Activated CD8-positive, alpha-beta memory T cell treated with anti-CD3 and anti-CD28 coated beads, Interleukin-2, amount 10 ng/mL, durations not matched to agents 7 days and 5 days (primary cell): ENCODE data around the gene DAB1. TPM values are rescaled to one million over a fixed set of nuclear protein-coding genes. Genes with fewer than 3 reads are reported as not detected.

Experiments
- ATAC-seq: fragments of 150-1000 bp; cut with Tn5 transposase; one replicate; pipeline ENCODE4 v1.10.0; 2021; ENCODE audit warnings: moderate library complexity
- CTCF ChIA-PET: fragments of 350-600 bp; sonication (Branson Sonifier 250); formaldehyde crosslinking; loops from one replicate; lab custom pipeline; 2021; ENCODE audit warnings: antibody characterized with exemption; lab: Charles Lee
- DNase-seq: peaks from one replicate; pipeline ENCODE4 v3.0.0-alpha.2; 2020
- H3K27ac Mint-ChIP-seq: one replicate; pipeline ENCODE4 v1.8.0; 2021; ENCODE audit warnings: mild to moderate bottlenecking, mixed read lengths
- H3K27me3 Mint-ChIP-seq: one replicate; pipeline ENCODE4 v1.8.0; 2021; ENCODE audit warnings: mixed read lengths
- H3K36me3 Mint-ChIP-seq: one replicate; pipeline ENCODE4 v1.8.0; 2021; ENCODE audit warnings: mild to moderate bottlenecking, mixed read lengths
- H3K4me1 Mint-ChIP-seq: one replicate; pipeline ENCODE4 v1.8.0; 2021; ENCODE audit warnings: mixed read lengths
- H3K4me3 Mint-ChIP-seq: one replicate; pipeline ENCODE4 v1.8.0; 2021; ENCODE audit warnings: mild to moderate bottlenecking, moderate library complexity, mixed read lengths
- H3K9me3 Mint-ChIP-seq: one replicate; pipeline ENCODE4 v1.8.0; 2022; ENCODE audit warnings: low read depth, mixed read lengths
- total RNA-seq, 2 experiments: library from RNA; stranded (reverse); gene quantifications; one replicate each; pipeline ENCODE4 v1.2.3, GENCODE V29; 2021

The DAB1 gene
- total RNA-seq, 2 experiments from 2014 or later, result 0.15 TPM; not detected in 1

DNA sequence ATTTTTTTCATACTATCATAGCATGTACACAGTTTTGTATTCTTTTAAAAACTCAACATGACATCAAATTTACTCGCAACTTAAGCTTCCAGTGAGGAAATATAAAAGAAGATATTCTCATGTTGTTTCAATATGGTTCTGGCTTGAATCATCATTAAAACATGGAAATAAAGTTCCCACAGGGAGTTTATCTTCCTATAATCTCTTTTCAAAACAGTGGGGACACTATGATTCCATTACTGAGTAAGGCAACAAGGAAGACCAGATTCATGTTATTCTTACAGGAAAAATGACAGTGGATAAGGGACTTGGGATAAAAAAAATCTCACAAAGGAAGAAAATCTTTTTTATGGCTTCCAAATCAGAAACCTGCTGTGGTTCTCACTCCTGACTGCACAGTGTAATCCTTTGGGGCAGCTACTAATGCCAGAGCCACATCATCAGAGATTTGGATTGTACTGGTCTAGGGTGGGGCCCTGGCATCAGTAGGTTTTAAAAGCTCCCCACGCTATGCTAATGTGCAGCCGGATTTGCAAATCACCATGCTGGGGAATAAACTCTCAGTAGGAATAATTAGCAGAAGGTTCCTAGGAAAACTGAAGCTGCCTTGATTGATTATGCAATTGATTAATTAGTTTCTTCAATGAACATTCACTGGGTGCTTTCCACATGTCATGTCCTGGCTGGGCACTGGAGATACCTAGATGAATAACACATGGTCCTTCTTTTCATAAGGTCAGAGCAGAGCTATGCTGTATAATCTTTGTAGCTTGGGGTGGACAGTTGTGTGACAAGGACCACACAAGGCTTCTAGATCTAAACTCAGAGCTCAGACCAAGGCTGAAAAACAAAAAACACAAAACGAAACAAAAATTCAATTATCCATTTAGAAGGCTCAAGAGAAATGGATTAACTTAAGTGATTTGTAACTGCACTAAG lies 386.9 kb downstream of the DAB1 start:
- Mint-ChIP-seq H3K4me3 (no peak overlapping the region), H3K36me3 (no peaks in the 10 kb centered on the region), H3K9me3 (peaks cover 2% of the 10 kb centered on the region), H3K27ac (no peak overlapping the region), H3K4me1 (no peaks in the 10 kb centered on the region), H3K27me3 (peaks cover 2% of the 10 kb centered on the region)
- CTCF ChIA-PET, result no interaction called here
- DNase-seq (no peak), ATAC-seq (no peak)

GRCh38 chr1:57034713-57035112 lies 389.1 kb downstream of the DAB1 start:
- no peaks in the 10 kb centered on the region for H3K4me1 Mint-ChIP-seq
- ATAC-seq (no peak), DNase-seq (no peak)
- CTCF ChIA-PET, result no interaction called here
- H3K27me3 Mint-ChIP-seq, result no peaks in the 10 kb centered on the region
- no peak overlapping the region for H3K27ac Mint-ChIP-seq
- no peak overlapping the region for H3K4me3 Mint-ChIP-seq
- peaks cover 2% of the 10 kb centered on the region for H3K9me3 Mint-ChIP-seq
- H3K36me3 Mint-ChIP-seq, result no peaks in the 10 kb centered on the region

- H3K27me3 Mint-ChIP-seq, result no peaks in the 10 kb centered on the region
- H3K4me1 Mint-ChIP-seq, result no peaks in the 10 kb centered on the region
- no peak overlapping the region for H3K4me3 Mint-ChIP-seq
- no peaks in the 10 kb centered on the region for H3K36me3 Mint-ChIP-seq
- no peak overlapping the region for H3K27ac Mint-ChIP-seq
- no peak for ATAC-seq
- no peak for DNase-seq
- peaks cover 2% of the 10 kb centered on the region for H3K9me3 Mint-ChIP-seq
- CTCF ChIA-PET, result no interaction called here
Measured at GRCh38 chr1:57033222-57034001, 390.4 kb downstream of the DAB1 start.

GRCh38 chr1:57026624-57027354 lies 397.1 kb downstream of the DAB1 start:
- Mint-ChIP-seq H3K9me3 (no peaks in the 10 kb centered on the region), H3K36me3 (no peaks in the 10 kb centered on the region), H3K27me3 (no peaks in the 10 kb centered on the region), H3K27ac (no peak overlapping the region), H3K4me3 (no peak overlapping the region), H3K4me1 (no peaks in the 10 kb centered on the region)
- DNase-seq (no peak), ATAC-seq (no peak)
- CTCF ChIA-PET, result no interaction called here

DNA sequence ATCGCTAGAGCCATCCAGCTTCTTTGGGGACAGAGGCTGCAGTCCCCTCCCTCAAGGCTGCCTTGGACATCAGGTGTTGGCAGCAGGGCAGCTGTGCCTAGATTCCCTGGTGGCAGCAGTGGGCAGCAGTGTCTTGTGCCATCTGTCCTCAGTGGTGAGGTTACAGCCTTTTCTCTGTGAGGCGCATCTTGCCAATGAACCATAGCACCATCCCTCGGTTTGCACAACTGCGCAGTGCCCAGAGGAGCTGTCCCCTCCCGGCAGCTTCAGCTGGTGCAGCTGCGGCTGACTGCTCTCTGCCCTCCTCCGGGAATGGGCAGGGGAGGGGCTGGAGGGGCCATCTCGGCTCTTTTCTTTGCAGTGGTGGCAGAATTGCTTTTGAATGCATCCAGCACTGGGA lies 399.0 kb downstream of the DAB1 start:
- ATAC-seq (no peak), DNase-seq (no peak)
- CTCF ChIA-PET, result no interaction called here
- Mint-ChIP-seq H3K9me3 (no peaks in the 10 kb centered on the region), H3K36me3 (no peaks in the 10 kb centered on the region), H3K27me3 (no peaks in the 10 kb centered on the region), H3K27ac (no peak overlapping the region), H3K4me3 (no peak overlapping the region), H3K4me1 (no peaks in the 10 kb centered on the region)

GRCh38 chr1:57024428-57024827 lies 399.4 kb downstream of the DAB1 start:
- CTCF ChIA-PET, result no interaction called here
- H3K4me3 Mint-ChIP-seq, result no peak overlapping the region
- no peak for DNase-seq
- H3K27me3 Mint-ChIP-seq, result no peaks in the 10 kb centered on the region
- no peak for ATAC-seq
- H3K4me1 Mint-ChIP-seq, result no peaks in the 10 kb centered on the region
- no peaks in the 10 kb centered on the region for H3K9me3 Mint-ChIP-seq
- H3K27ac Mint-ChIP-seq, result no peak overlapping the region
- no peaks in the 10 kb centered on the region for H3K36me3 Mint-ChIP-seq

GRCh38 chr1:57020216-57020615 lies 403.6 kb downstream of the DAB1 start:
- Mint-ChIP-seq H3K27ac (no peak overlapping the region), H3K4me1 (no peaks in the 10 kb centered on the region), H3K4me3 (no peak overlapping the region), H3K36me3 (no peaks in the 10 kb centered on the region), H3K27me3 (no peaks in the 10 kb centered on the region), H3K9me3 (no peaks in the 10 kb centered on the region)
- CTCF ChIA-PET, result no interaction called here
- ATAC-seq, result no peak
- DNase-seq, result no peak

GRCh38 chr1:57019236-57019839 lies 404.5 kb downstream of the DAB1 start:
- Mint-ChIP-seq H3K27ac (no peak overlapping the region), H3K4me1 (no peaks in the 10 kb centered on the region), H3K27me3 (no peaks in the 10 kb centered on the region), H3K9me3 (no peaks in the 10 kb centered on the region), H3K36me3 (no peaks in the 10 kb centered on the region), H3K4me3 (no peak overlapping the region)
- DNase-seq, result no peak
- CTCF ChIA-PET, result no interaction called here
- ATAC-seq, result no peak

GRCh38 chr1:57018119-57018518 lies 405.7 kb downstream of the DAB1 start:
- H3K4me1 Mint-ChIP-seq, result no peaks in the 10 kb centered on the region
- no peaks in the 10 kb centered on the region for H3K36me3 Mint-ChIP-seq
- H3K4me3 Mint-ChIP-seq, result no peak overlapping the region
- CTCF ChIA-PET, result no interaction called here
- DNase-seq, result no peak
- H3K27ac Mint-ChIP-seq, result no peak overlapping the region
- H3K9me3 Mint-ChIP-seq, result no peaks in the 10 kb centered on the region
- no peak for ATAC-seq
- H3K27me3 Mint-ChIP-seq, result no peaks in the 10 kb centered on the region

- CTCF ChIA-PET, result no interaction called here
- no peaks in the 10 kb centered on the region for H3K36me3 Mint-ChIP-seq
- H3K4me1 Mint-ChIP-seq, result no peaks in the 10 kb centered on the region
- no peaks in the 10 kb centered on the region for H3K27me3 Mint-ChIP-seq
- ATAC-seq, result no peak
- no peaks in the 10 kb centered on the region for H3K9me3 Mint-ChIP-seq
- no peak overlapping the region for H3K27ac Mint-ChIP-seq
- no peak for DNase-seq
- H3K4me3 Mint-ChIP-seq, result no peak overlapping the region
Measured at GRCh38 chr1:57017717-57018116, 406.1 kb downstream of the DAB1 start.

DNA sequence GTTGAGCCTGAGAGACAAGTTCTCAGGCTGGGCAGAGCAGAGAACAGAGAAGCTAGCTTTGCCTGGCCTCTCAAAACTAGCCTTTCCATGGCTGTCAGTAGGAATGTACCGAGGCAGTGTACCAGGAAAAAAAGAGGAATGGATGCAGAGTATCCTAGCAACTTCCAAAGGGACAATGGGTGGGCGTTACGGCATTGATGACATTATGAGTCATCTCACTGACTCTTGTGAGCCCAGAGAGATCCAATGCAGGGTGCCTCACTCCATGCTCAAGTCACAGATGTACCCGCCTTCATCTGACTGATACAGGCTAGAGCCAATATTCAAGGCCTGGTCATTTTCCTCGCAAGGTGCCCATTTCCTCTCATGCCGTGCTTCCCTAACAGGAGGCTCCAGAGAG lies 406.7 kb downstream of the DAB1 start:
- no peak overlapping the region for H3K27ac Mint-ChIP-seq
- H3K27me3 Mint-ChIP-seq, result no peaks in the 10 kb centered on the region
- DNase-seq, result no peak
- H3K4me3 Mint-ChIP-seq, result no peak overlapping the region
- ATAC-seq, result no peak
- no peaks in the 10 kb centered on the region for H3K36me3 Mint-ChIP-seq
- CTCF ChIA-PET, result no interaction called here
- H3K9me3 Mint-ChIP-seq, result no peaks in the 10 kb centered on the region
- H3K4me1 Mint-ChIP-seq, result no peaks in the 10 kb centered on the region

- H3K9me3 Mint-ChIP-seq, result no peaks in the 10 kb centered on the region
- CTCF ChIA-PET, result no interaction called here
- no peak overlapping the region for H3K4me3 Mint-ChIP-seq
- H3K36me3 Mint-ChIP-seq, result no peaks in the 10 kb centered on the region
- ATAC-seq, result no peak
- H3K27me3 Mint-ChIP-seq, result no peaks in the 10 kb centered on the region
- H3K27ac Mint-ChIP-seq, result no peak overlapping the region
- no peak for DNase-seq
- no peaks in the 10 kb centered on the region for H3K4me1 Mint-ChIP-seq
Measured at GRCh38 chr1:57015071-57015470, 408.8 kb downstream of the DAB1 start.

DNA sequence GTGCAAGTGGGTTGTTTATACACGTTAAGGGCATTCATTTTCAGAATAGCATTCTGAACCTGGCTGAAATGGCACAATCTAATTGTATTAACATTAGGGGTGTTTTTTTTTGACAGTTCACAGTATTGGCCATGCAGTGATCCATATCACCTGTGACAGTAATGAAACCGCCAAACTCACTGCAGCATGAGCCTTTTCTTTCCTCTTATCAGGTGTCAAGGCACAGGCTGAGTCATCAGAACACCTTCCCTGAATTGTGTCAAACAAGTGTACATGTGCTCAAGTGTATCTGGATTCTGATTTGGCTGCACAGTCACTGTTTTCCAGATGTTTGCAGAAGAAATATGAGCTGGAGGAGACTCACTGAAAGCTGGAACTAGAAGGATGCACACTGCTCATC lies 410.3 kb downstream of the DAB1 start:
- ATAC-seq, result no peak
- Mint-ChIP-seq H3K4me3 (no peak overlapping the region), H3K27me3 (no peaks in the 10 kb centered on the region), H3K27ac (no peak overlapping the region), H3K36me3 (no peaks in the 10 kb centered on the region), H3K4me1 (no peaks in the 10 kb centered on the region), H3K9me3 (no peaks in the 10 kb centered on the region)
- CTCF ChIA-PET, result no interaction called here
- DNase-seq, result no peak
